PFSK-1 (cell line): Measurements from ENCODE around the gene FOXS1.

ENCODE experiments used
- FOXP2 ChIP-seq: optimal IDR thresholded peaks from 2 replicates; pipeline ENCODE3; 2011; ENCODE audit warnings: borderline replicate concordance, control low read depth, inconsistent platforms; ENCODE audit not compliant: insufficient read depth; ENCODE audit errors: extremely low read length, extremely low read depth
- POLR2AphosphoS5 ChIP-seq: IDR thresholded peaks from 2 replicates; pipeline ENCODE4 v1.6.1; 2012; ENCODE audit warnings: low read depth, mild to moderate bottlenecking, control low read depth, low read length, moderate library complexity
- SIN3A ChIP-seq: IDR thresholded peaks from 2 replicates; pipeline ENCODE4 v1.6.1; 2012; ENCODE audit warnings: mild to moderate bottlenecking, low read length, moderate library complexity, borderline replicate concordance; ENCODE audit not compliant: insufficient read depth
- TAF1 ChIP-seq: IDR thresholded peaks from 2 replicates; pipeline ENCODE4 v1.6.1; 2012; ENCODE audit warnings: low read length, control low read depth, borderline replicate concordance; ENCODE audit not compliant: insufficient read depth
- TF ChIP-seq, protein P1 (sequence below), 2 experiments: IDR thresholded peaks; 2 replicates each; pipeline versions ENCODE4 v1.6.1 to v1.8.0; 2011 to 2012; ENCODE audit warnings: low read depth in 2 of 2, low read length in 2 of 2, control low read depth in 1 of 2, inconsistent platforms in 1 of 2, mild to moderate bottlenecking in 1 of 2, moderate library complexity in 1 of 2; ENCODE audit not compliant: insufficient read depth in 1 of 2

FOXS1 gene

DNA sequence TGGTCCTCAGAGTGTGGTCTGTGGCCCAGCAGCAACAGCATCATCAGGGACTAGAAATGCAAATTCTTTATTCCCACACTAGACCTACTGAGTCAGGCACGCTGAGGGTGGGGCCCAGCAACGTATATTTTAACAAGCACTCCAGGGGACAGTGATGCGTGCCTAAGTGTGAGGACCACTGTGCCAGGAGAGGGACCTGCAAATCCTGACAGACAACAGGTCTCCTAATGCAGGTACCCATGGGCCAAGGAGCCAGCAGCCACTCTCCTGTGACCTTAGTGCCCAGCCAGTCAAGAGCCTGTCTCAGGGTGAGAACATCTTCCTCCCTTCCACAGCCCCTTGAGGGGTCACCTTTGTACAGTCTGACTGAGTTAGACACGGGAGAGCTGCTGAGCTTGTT is 34.2 kb downstream of the FOXS1 start:
- TF ChIP-seq FOXP2 (no peak), TAF1 (no peak), SIN3A (no peak), POLR2AphosphoS5 (no peak)
- TF ChIP-seq, protein P1, sequence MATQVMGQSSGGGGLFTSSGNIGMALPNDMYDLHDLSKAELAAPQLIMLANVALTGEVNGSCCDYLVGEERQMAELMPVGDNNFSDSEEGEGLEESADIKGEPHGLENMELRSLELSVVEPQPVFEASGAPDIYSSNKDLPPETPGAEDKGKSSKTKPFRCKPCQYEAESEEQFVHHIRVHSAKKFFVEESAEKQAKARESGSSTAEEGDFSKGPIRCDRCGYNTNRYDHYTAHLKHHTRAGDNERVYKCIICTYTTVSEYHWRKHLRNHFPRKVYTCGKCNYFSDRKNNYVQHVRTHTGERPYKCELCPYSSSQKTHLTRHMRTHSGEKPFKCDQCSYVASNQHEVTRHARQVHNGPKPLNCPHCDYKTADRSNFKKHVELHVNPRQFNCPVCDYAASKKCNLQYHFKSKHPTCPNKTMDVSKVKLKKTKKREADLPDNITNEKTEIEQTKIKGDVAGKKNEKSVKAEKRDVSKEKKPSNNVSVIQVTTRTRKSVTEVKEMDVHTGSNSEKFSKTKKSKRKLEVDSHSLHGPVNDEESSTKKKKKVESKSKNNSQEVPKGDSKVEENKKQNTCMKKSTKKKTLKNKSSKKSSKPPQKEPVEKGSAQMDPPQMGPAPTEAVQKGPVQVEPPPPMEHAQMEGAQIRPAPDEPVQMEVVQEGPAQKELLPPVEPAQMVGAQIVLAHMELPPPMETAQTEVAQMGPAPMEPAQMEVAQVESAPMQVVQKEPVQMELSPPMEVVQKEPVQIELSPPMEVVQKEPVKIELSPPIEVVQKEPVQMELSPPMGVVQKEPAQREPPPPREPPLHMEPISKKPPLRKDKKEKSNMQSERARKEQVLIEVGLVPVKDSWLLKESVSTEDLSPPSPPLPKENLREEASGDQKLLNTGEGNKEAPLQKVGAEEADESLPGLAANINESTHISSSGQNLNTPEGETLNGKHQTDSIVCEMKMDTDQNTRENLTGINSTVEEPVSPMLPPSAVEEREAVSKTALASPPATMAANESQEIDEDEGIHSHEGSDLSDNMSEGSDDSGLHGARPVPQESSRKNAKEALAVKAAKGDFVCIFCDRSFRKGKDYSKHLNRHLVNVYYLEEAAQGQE (IDR thresholded peaks at IDR 0.05; ENCODE audit: insufficient read depth in 1 of 2, low read depth in 2 of 2, low read length in 2 of 2), result no peak

DNA sequence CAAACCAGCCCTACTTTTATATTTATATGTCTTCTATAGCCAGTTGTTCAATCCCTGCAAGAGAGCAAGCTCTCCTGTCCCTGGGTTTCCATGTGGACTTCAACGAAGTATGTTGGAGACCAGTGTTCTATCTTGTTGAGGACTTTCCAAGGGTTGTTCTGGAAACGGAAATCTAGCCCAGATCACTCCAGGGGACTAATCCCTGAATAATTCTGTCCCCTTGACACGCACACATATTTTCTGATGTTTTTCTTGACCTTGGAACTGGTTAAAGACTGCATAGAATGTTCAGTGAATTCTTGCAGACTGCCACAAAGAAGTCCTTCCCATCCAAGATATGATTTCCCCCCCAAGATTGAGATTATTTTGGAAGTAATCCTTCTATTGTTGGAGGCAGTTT is 35.7 kb downstream of the FOXS1 start:
- TF ChIP-seq, protein P1 (IDR thresholded peaks at IDR 0.05; ENCODE audit: insufficient read depth in 1 of 2, low read depth in 2 of 2, low read length in 2 of 2), result no peak
- no peak for TF ChIP-seq FOXP2
- no peak for TF ChIP-seq TAF1
- no peak for TF ChIP-seq POLR2AphosphoS5
- TF ChIP-seq SIN3A, result no peak

DNA sequence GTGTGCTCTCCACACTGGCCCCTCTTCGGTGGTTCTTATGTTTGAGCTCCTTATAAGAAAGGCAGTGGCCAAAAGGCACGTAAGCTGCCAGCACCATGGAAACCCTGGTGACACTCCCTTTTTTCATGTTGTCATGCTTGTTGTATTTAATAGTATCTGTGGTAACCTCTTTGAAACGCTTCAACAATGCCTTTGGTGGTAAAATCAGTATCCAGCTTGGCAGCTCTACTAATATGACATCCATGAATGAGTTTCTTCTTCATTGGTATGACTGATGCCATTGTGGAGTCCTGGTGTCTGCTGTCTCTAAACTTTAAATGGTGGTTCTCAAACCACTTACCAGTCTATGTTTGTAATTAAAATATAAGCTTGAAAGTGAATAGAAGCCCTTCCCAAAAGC is 36.9 kb downstream of the FOXS1 start:
- no peak for TF ChIP-seq POLR2AphosphoS5
- no peak for TF ChIP-seq TAF1
- no peak for TF ChIP-seq SIN3A
- no peak for TF ChIP-seq FOXP2
- TF ChIP-seq, protein P1 (IDR thresholded peaks at IDR 0.05; ENCODE audit: insufficient read depth in 1 of 2, low read depth in 2 of 2, low read length in 2 of 2), result no peak

DNA sequence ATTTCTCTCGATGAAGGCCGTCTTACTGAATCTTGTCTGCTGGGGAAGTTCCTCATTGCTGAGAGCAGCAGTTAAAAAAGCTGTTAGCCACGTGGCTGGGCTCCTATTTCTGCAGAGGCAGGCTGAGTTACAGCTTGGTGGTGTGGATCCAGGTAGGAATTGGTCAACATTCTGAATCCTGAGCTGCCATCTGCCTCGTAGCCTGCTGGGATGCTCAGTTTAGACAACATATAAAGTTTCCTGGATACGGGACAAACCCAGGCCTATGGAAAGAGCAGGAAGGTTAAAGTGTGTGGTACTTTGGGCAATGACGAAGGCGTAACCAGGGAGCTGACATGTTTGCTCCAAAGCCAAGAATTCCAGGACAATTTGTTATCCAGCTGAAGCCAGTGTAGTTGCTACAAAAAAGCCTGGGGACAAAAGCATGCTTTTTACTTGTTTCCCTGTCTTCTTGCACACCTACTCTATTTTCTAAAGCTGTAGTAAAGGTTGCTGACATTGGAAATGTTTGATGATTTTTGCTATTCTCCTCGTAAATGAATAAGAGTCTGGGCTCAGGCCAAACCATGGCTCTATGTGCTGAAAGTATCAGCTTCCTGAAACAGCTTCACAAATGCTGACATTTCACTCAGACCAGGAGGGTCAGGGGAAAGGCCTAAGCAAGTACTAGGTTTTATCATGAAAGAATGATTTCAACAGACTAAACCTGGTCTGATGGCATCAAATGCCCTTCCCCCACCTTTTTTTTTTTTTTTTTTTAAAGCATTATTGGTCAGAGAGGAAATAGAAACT is 38.6 kb downstream of the FOXS1 start:
- TF ChIP-seq, protein P1 (IDR thresholded peaks at IDR 0.05; ENCODE audit: insufficient read depth in 1 of 2, low read depth in 2 of 2, low read length in 2 of 2), result no peak
- TF ChIP-seq SIN3A (no peak), POLR2AphosphoS5 (no peak)
